Nephron (organoid): Measurements from ENCODE around the gene CTSW.

Source experiments
- H3K27ac Mint-ChIP-seq, 3 experiments: 2 replicates each; pipeline ENCODE4 v1.8.0; 2020; ENCODE audit warnings: mixed read lengths in 3 of 3, mild to moderate bottlenecking in 2 of 3, moderate library complexity in 1 of 3
- H3K27me3 Mint-ChIP-seq: 2 replicates; pipeline ENCODE4 v1.8.0; 2021; ENCODE audit warnings: low read depth, mild to moderate bottlenecking, moderate library complexity, mixed read lengths
- H3K36me3 Mint-ChIP-seq: 2 replicates; pipeline ENCODE4 v1.8.0; 2020; ENCODE audit warnings: low read depth, mixed read lengths
- H3K4me1 Mint-ChIP-seq: 2 replicates; pipeline ENCODE4 v1.8.0; 2020; ENCODE audit warnings: mixed read lengths
- H3K4me3 Mint-ChIP-seq, 3 experiments: 2 replicates each; pipeline ENCODE4 v1.8.0; 2020; ENCODE audit warnings: mild to moderate bottlenecking in 3 of 3, mixed read lengths in 3 of 3, moderate library complexity in 2 of 3
- H3K9me3 Mint-ChIP-seq: 2 replicates; pipeline ENCODE4 v1.8.0; 2020; ENCODE audit warnings: mixed read lengths
- CTCF ChIP-seq, 3 experiments: fragments of 200-600 bp; sonication (generic); IDR thresholded peaks; one replicate each; pipeline ENCODE4 v1.5.0; 2021; ENCODE audit warnings: antibody characterized with exemption in 3 of 3; ENCODE audit not compliant: unreplicated experiment in 3 of 3

Gene CTSW

GRCh38 chr11:65865550-65866172, 14.0 kb upstream of the CTSW start:
- Mint-ChIP-seq H3K27ac (no peak overlapping the region), H3K4me3 (no peak overlapping the region), H3K4me1 (peaks cover 8% of the 10 kb centered on the region), H3K9me3 (no peaks in the 10 kb centered on the region), H3K27me3 (no peaks in the 10 kb centered on the region), H3K36me3 (peaks cover 37% of the 10 kb centered on the region)
- TF ChIP-seq CTCF (IDR thresholded peaks at IDR 0.05; ENCODE audit: unreplicated experiment in 3 of 3) = no peak

- peaks cover 38% of the 10 kb centered on the region for H3K36me3 Mint-ChIP-seq
- TF ChIP-seq CTCF (IDR thresholded peaks at IDR 0.05; ENCODE audit: unreplicated experiment in 3 of 3) = no peak
- no peaks in the 10 kb centered on the region for H3K9me3 Mint-ChIP-seq
- peak overlapping the region in 1 of 3 experiments; percentile 23 for H3K4me3 Mint-ChIP-seq
- H3K4me1 Mint-ChIP-seq = peaks cover 8% of the 10 kb centered on the region
- no peaks in the 10 kb centered on the region for H3K27me3 Mint-ChIP-seq
- H3K27ac Mint-ChIP-seq = no peak overlapping the region
Measured at GRCh38 chr11:65866509-65867283, 12.9 kb upstream of the CTSW start.

DNA sequence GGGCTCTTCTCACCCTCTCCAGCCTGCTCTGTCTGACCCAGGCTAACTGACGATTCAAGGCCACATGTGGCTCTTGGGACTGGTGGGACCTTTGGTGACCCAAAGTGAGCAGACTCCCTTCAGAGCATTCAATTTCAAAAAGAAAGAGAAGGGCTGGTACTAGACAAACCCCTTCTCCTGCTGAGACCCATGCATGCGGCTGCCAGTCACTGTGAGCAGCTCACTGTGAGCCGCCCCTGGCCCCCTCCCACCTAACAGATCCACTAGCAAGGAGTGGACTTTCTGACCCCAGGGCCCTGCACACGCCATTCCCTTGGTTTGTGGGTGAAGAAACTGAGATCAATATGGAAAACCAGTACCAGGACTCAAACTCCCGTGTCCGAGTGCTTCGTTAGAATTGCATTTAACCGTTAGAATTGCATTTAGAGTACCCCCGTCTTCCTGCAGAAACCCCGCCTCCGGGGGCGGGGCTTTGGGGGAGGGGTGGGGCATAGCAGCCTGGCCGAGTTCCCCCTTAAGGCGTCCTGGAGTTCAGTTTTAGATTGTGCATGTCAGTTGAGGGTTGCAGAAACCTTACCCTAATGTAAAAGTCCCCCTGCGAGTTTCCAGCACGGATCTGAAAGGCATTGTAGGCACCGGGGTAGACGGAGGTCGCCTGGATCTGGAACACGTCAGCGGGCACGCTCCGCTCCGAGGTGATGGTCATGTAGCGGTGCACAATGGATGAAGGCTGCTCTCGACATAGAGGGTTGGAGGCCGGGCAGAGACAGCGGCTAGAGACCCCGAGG, 12.2 kb upstream of the CTSW start:
- Mint-ChIP-seq H3K4me3 (peak overlapping the region; percentile 30 to 79 (median 32)), H3K27ac (peak overlapping the region in 2 of 3 experiments; percentile 64 to 73)
- TF ChIP-seq CTCF (IDR thresholded peaks at IDR 0.05; ENCODE audit: unreplicated experiment in 3 of 3) = no peak

GRCh38 chr11:65868076-65868667, 11.5 kb upstream of the CTSW start:
- Mint-ChIP-seq H3K9me3 (no peaks in the 10 kb centered on the region), H3K36me3 (peaks cover 33% of the 10 kb centered on the region), H3K27me3 (no peaks in the 10 kb centered on the region), H3K4me3 (peak overlapping the region in 2 of 3 experiments; percentile 15 to 23), H3K4me1 (peaks cover 3% of the 10 kb centered on the region), H3K27ac (peak overlapping the region in 1 of 3 experiments; percentile 64)
- no peak for TF ChIP-seq CTCF (IDR thresholded peaks at IDR 0.05; ENCODE audit: unreplicated experiment in 3 of 3)

More for the DNA sequence above, 12.2 kb upstream of the CTSW start:
- Mint-ChIP-seq H3K9me3 (no peaks in the 10 kb centered on the region), H3K4me1 (peaks cover 7% of the 10 kb centered on the region), H3K36me3 (peaks cover 36% of the 10 kb centered on the region), H3K27me3 (no peaks in the 10 kb centered on the region)

DNA sequence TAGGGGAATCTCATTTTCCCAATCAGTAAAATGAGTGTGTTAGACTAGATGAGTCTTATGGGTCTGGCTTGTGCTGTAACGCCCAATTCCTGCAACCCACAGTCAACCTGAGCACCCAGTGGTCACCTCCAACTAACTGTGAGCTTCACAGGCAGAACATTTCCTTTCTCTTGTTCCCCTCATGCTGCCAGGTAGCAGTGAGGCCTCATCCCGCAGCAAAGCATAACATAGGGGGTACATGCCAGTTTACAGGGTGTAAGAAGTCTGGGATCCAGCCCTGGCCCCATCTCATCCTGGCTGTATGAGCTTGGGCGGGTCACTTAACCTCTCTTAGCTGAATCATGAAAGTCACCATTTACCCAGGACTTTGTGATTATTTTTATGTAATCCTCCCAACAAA, 10.7 kb upstream of the CTSW start:
- peak overlapping the region in 2 of 3 experiments; percentile 60 to 75 for H3K4me3 Mint-ChIP-seq
- no peak for TF ChIP-seq CTCF (IDR thresholded peaks at IDR 0.05; ENCODE audit: unreplicated experiment in 3 of 3)

More for the DNA sequence above, 10.7 kb upstream of the CTSW start:
- Mint-ChIP-seq H3K27me3 (no peaks in the 10 kb centered on the region), H3K4me1 (peaks cover 3% of the 10 kb centered on the region), H3K9me3 (no peaks in the 10 kb centered on the region), H3K36me3 (peaks cover 28% of the 10 kb centered on the region), H3K27ac (peak overlapping the region in 1 of 3 experiments; percentile 51)
